WTC11 (cell line): Measurements from ENCODE around the gene BLMH. TPM values are rescaled to one million over a fixed set of nuclear protein-coding genes. Genes with fewer than 3 reads are reported as not detected.

Source experiments
- total RNA-seq: library from RNA; stranded (reverse); gene quantifications from 3 replicates; pipeline ENCODE4 v1.2.3, GENCODE V29; 2021

Gene BLMH
- total RNA-seq, 1 experiment from 2014 or later: 63.9 TPM

Other genes starting within 250 kb of the BLMH start
- 22.8 to 24.6 TPM (median 23.8 TPM) in 3 replicates for gene NSRP1, start 175.1 kb downstream of the BLMH start, total RNA-seq
- 0.07 to 0.32 TPM (median 0.13 TPM) in 3 replicates for gene SLC6A4, start 56.2 kb downstream of the BLMH start, total RNA-seq
- not detected in 3 replicates for gene TMIGD1, start 42.1 kb upstream of the BLMH start, total RNA-seq
- 36.1 to 43.0 TPM (median 40.1 TPM) in 3 replicates for gene CPD, start 87.0 kb upstream of the BLMH start, total RNA-seq
- 37.4 to 41.1 TPM (median 39.3 TPM) in 3 replicates for gene GOSR1, start 185.5 kb upstream of the BLMH start, total RNA-seq